ENCODE data around the gene FBXW7.

Gene FBXW7

DNA sequence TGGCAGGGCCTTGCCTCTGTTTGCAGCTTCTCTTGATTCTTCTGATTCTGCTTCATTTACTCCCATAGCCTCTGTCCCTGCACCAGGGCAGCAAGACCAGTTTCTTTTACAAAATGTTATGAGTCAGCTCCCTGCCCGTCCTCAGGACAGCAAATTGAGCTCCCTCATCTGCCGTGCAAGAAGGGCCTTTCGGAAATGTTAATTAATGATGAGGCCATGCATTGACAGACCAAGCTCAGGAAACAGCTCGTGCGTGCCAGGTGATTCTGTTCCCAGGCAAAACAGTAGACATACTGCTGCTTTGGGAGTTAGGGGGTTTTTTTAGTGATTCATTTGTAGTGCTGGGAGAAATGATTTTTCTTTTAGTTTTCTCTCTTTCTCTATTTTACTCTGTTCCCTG is 231.7 kb downstream of the FBXW7 start (continued):
- TF ChIP-seq, protein P1, sequence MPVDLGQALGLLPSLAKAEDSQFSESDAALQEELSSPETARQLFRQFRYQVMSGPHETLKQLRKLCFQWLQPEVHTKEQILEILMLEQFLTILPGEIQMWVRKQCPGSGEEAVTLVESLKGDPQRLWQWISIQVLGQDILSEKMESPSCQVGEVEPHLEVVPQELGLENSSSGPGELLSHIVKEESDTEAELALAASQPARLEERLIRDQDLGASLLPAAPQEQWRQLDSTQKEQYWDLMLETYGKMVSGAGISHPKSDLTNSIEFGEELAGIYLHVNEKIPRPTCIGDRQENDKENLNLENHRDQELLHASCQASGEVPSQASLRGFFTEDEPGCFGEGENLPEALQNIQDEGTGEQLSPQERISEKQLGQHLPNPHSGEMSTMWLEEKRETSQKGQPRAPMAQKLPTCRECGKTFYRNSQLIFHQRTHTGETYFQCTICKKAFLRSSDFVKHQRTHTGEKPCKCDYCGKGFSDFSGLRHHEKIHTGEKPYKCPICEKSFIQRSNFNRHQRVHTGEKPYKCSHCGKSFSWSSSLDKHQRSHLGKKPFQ (tag by site-specific recombination; IDR thresholded peaks at IDR 0.05) = no peak
- TF ChIP-seq EGR2 (tag by site-specific recombination; IDR thresholded peaks at IDR 0.05; ENCODE audit: low read depth) = no peak
- no peak for TF ChIP-seq ZNF629 (tag by site-specific recombination; IDR thresholded peaks at IDR 0.05)
- TF ChIP-seq GLIS1 (tag by site-specific recombination; IDR thresholded peaks at IDR 0.05) = no peak
- TF ChIP-seq SETDB1 (IDR thresholded peaks at IDR 0.05; ENCODE audit: insufficient read length, low read length) = no peak
- no peak for TF ChIP-seq ZNF707 (tag by site-specific recombination; IDR thresholded peaks at IDR 0.05)

DNA sequence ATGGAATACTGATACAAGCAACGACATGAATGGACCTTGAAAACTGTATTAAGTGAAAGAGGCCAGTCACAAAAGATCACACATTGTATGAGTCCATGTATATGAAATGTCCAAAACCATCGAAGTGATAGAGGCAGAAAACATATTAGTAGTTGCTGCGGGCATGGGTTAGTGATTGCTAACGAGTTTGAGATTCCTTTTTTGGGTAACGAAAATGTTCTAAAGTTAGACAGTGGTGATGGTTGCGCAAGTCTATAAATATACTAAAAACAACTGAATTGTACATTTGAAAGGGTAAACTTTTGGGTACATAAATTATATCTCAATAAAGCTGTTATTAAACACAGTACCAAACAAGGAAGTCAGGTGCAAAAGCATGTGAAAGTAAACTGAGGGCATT is 234.5 kb downstream of the FBXW7 start:
- Histone ChIP-seq H3K4me1 (ENCODE audit: control insufficient read depth, insufficient read depth, low read length) (no peaks in the 10 kb centered on the region), H3K9me3 (ENCODE audit: control insufficient read depth, insufficient read depth, low read depth, low read length) (no peaks in the 10 kb centered on the region), H3K36me3 (ENCODE audit: control insufficient read depth in 2 of 2, insufficient read depth in 1 of 2, low read length in 2 of 2) (no peaks in the 10 kb centered on the region), H3K27ac (ENCODE audit: extremely low read depth, low read depth, low read length) (no peak overlapping the region), H3K4me3 (ENCODE audit: low read depth, low read length) (no peak overlapping the region)
- CTCF ChIA-PET = no interaction called here
- POLR2A ChIA-PET = no interaction called here
- TF ChIP-seq, protein P2, sequence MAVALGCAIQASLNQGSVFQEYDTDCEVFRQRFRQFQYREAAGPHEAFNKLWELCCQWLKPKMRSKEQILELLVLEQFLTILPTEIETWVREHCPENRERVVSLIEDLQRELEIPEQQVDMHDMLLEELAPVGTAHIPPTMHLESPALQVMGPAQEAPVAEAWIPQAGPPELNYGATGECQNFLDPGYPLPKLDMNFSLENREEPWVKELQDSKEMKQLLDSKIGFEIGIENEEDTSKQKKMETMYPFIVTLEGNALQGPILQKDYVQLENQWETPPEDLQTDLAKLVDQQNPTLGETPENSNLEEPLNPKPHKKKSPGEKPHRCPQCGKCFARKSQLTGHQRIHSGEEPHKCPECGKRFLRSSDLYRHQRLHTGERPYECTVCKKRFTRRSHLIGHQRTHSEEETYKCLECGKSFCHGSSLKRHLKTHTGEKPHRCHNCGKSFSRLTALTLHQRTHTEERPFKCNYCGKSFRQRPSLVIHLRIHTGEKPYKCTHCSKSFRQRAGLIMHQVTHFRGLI (tag by site-specific recombination; IDR thresholded peaks at IDR 0.05) = no peak

DNA sequence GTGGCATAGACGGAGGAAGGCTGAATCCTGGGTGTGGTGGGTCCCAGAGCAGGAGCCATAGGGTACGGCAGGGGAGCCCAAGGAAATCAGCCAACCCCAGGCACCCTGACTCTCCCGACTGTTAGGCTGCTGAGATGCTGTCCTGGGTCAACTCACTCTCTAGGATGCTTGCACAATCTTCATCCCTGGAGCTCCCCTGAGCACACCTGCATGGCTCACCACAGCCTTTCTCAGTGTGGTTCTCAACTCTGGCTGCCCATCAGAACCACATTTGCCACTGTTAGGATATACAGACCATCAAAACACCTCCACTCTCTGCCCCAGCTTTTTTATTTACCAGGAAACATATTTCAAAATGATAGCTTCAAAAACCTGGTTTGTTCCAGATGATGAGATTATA is 236.3 kb downstream of the FBXW7 start:
- H3K9me3 ChIP-seq (ENCODE audit: control insufficient read depth, insufficient read depth, low read depth, low read length) = no peaks in the 10 kb centered on the region
- ChIA-PET POLR2A (no interaction called here), CTCF (interaction anchor here (0.6 kb wide), 1 partner anchor 71 kb away, joined by 3 read pairs; no protein-coding TSS in a partner anchor)
- TF ChIP-seq, protein P3, sequence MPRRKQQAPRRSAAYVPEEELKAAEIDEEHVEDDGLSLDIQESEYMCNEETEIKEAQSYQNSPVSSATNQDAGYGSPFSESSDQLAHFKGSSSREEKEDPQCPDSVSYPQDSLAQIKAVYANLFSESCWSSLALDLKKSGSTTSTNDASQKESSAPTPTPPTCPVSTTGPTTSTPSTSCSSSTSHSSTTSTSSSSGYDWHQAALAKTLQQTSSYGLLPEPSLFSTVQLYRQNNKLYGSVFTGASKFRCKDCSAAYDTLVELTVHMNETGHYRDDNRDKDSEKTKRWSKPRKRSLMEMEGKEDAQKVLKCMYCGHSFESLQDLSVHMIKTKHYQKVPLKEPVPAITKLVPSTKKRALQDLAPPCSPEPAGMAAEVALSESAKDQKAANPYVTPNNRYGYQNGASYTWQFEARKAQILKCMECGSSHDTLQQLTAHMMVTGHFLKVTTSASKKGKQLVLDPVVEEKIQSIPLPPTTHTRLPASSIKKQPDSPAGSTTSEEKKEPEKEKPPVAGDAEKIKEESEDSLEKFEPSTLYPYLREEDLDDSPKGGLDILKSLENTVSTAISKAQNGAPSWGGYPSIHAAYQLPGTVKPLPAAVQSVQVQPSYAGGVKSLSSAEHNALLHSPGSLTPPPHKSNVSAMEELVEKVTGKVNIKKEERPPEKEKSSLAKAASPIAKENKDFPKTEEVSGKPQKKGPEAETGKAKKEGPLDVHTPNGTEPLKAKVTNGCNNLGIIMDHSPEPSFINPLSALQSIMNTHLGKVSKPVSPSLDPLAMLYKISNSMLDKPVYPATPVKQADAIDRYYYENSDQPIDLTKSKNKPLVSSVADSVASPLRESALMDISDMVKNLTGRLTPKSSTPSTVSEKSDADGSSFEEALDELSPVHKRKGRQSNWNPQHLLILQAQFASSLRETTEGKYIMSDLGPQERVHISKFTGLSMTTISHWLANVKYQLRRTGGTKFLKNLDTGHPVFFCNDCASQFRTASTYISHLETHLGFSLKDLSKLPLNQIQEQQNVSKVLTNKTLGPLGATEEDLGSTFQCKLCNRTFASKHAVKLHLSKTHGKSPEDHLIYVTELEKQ (tag by site-specific recombination; IDR thresholded peaks at IDR 0.05; ENCODE audit: borderline replicate concordance) = no peak
- TF ChIP-seq ZEB2 (tag by site-specific recombination; IDR thresholded peaks at IDR 0.05) = no peak
- no peak for TF ChIP-seq ZNF747 (tag by site-specific recombination; IDR thresholded peaks at IDR 0.05)
- no peak for TF ChIP-seq WT1 (tag by site-specific recombination; IDR thresholded peaks at IDR 0.05)
- no peak for TF ChIP-seq ZBTB8A (tag by site-specific recombination; IDR thresholded peaks at IDR 0.05)
- TF ChIP-seq, protein P4, sequence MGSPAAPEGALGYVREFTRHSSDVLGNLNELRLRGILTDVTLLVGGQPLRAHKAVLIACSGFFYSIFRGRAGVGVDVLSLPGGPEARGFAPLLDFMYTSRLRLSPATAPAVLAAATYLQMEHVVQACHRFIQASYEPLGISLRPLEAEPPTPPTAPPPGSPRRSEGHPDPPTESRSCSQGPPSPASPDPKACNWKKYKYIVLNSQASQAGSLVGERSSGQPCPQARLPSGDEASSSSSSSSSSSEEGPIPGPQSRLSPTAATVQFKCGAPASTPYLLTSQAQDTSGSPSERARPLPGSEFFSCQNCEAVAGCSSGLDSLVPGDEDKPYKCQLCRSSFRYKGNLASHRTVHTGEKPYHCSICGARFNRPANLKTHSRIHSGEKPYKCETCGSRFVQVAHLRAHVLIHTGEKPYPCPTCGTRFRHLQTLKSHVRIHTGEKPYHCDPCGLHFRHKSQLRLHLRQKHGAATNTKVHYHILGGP (tag by site-specific recombination; IDR thresholded peaks at IDR 0.05) = no peak
- no peak for TF ChIP-seq ZXDB (tag by site-specific recombination; IDR thresholded peaks at IDR 0.05)
- no peak for TF ChIP-seq ZNF391 (tag by site-specific recombination; IDR thresholded peaks at IDR 0.05; ENCODE audit: borderline replicate concordance, low read depth)
- no peak for TF ChIP-seq ZNF362 (tag by site-specific recombination; IDR thresholded peaks at IDR 0.05)
- TF ChIP-seq PRDM10 (tag by site-specific recombination; IDR thresholded peaks at IDR 0.05) = no peak
- no peak for TF ChIP-seq FEZF1 (tag by site-specific recombination; IDR thresholded peaks at IDR 0.05)
- no peak for TF ChIP-seq ZNF654 (tag by site-specific recombination; IDR thresholded peaks at IDR 0.05; ENCODE audit: low read depth)
- TF ChIP-seq ZNF140 (tag by site-specific recombination; IDR thresholded peaks at IDR 0.05) = no peak
- TF ChIP-seq ZNF629 (tag by site-specific recombination; IDR thresholded peaks at IDR 0.05) = no peak
- no peaks in the 10 kb centered on the region for H3K36me3 ChIP-seq (ENCODE audit: control insufficient read depth in 2 of 2, insufficient read depth in 1 of 2, low read length in 2 of 2)
- H3K27ac ChIP-seq (ENCODE audit: extremely low read depth, low read depth, low read length) = no peak overlapping the region
- H3K4me1 ChIP-seq (ENCODE audit: control insufficient read depth, insufficient read depth, low read length) = no peaks in the 10 kb centered on the region
- no peak overlapping the region for H3K4me3 ChIP-seq (ENCODE audit: low read depth, low read length)
